ENCODE results near the gene PWWP2B. TPM values are rescaled to one million over a fixed set of nuclear protein-coding genes. Genes with fewer than 3 reads are reported as not detected.

Gene PWWP2B
- total and polyA plus RNA-seq, 4 donors = 4.8 to 12.0 (median 10.3) TPM

- peaks cover 55% of the 10 kb centered on the region for H3K4me1 ChIP-seq (ENCODE audit: control insufficient read depth, insufficient read depth, low read length)
- WGBS (ENCODE audit: insufficient coverage) = under 1% methylated on average over 77 of the region's 80 CpGs
- no peak overlapping the region for H3K27ac ChIP-seq (ENCODE audit: low read depth, low read length)
Measured at GRCh38 chr10:132396494-132397035, 435 bp upstream of the PWWP2B start.

GRCh38 chr10:132397671-132398565 lies 918 bp downstream of the PWWP2B start:
- no peaks in the 10 kb centered on the region for H3K27me3 ChIP-seq (ENCODE audit: control insufficient read depth, insufficient read depth, low read length)
- peaks cover 58% of the 10 kb centered on the region for H3K4me1 ChIP-seq (ENCODE audit: control insufficient read depth, insufficient read depth, low read length)
- WGBS (ENCODE audit: insufficient coverage) = 20% methylated on average over 40 of the region's 40 CpGs
- peak overlapping the region; percentile 51 for H3K4me3 ChIP-seq (ENCODE audit: low read depth, low read length)
- H3K36me3 ChIP-seq (ENCODE audit: control insufficient read depth, insufficient read depth, low read length) = peaks cover 36% of the 10 kb centered on the region
- peak in 2 of 6 donors; percentile 45 to 62 for DNase-seq (ENCODE audit: low read depth in 4 of 6, low spot score in 6 of 6)
- no peaks in the 10 kb centered on the region for H3K9me3 ChIP-seq (ENCODE audit: control insufficient read depth, insufficient read depth, low read length)
- no peak overlapping the region for H3K27ac ChIP-seq (ENCODE audit: low read depth, low read length)

More at GRCh38 chr10:132396494-132397035, 435 bp upstream of the PWWP2B start:
- DNase-seq (ENCODE audit: low read depth in 4 of 6, low spot score in 6 of 6) = peak in 2 of 6 donors; percentile 65 to 77
- H3K36me3 ChIP-seq (ENCODE audit: control insufficient read depth, insufficient read depth, low read length) = peaks cover 25% of the 10 kb centered on the region
- peak overlapping the region; percentile 16 for H3K4me3 ChIP-seq (ENCODE audit: low read depth, low read length)
- no peaks in the 10 kb centered on the region for H3K27me3 ChIP-seq (ENCODE audit: control insufficient read depth, insufficient read depth, low read length)
- no peaks in the 10 kb centered on the region for H3K9me3 ChIP-seq (ENCODE audit: control insufficient read depth, insufficient read depth, low read length)

- peaks cover 42% of the 10 kb centered on the region for H3K36me3 ChIP-seq (ENCODE audit: control insufficient read depth, insufficient read depth, low read length)
- 90% methylated on average over 9 of the region's 13 CpGs for WGBS (ENCODE audit: insufficient coverage)
- no peak overlapping the region for H3K27ac ChIP-seq (ENCODE audit: low read depth, low read length)
- DNase-seq (ENCODE audit: low read depth in 4 of 6, low spot score in 6 of 6) = no peak
- no peaks in the 10 kb centered on the region for H3K27me3 ChIP-seq (ENCODE audit: control insufficient read depth, insufficient read depth, low read length)
- H3K4me3 ChIP-seq (ENCODE audit: low read depth, low read length) = no peak overlapping the region
- no peaks in the 10 kb centered on the region for H3K9me3 ChIP-seq (ENCODE audit: control insufficient read depth, insufficient read depth, low read length)
- H3K4me1 ChIP-seq (ENCODE audit: control insufficient read depth, insufficient read depth, low read length) = peaks cover 58% of the 10 kb centered on the region
Measured at GRCh38 chr10:132398566-132398991, 1.6 kb downstream of the PWWP2B start.

- peaks cover 54% of the 10 kb centered on the region for H3K4me1 ChIP-seq (ENCODE audit: control insufficient read depth, insufficient read depth, low read length)
- H3K27me3 ChIP-seq (ENCODE audit: control insufficient read depth, insufficient read depth, low read length) = no peaks in the 10 kb centered on the region
- H3K4me3 ChIP-seq (ENCODE audit: low read depth, low read length) = no peak overlapping the region
- no peak overlapping the region for H3K27ac ChIP-seq (ENCODE audit: low read depth, low read length)
- no peak for DNase-seq (ENCODE audit: low read depth in 4 of 6, low spot score in 6 of 6)
- WGBS (ENCODE audit: insufficient coverage) = 91% methylated on average over 27 of the region's 27 CpGs
- H3K36me3 ChIP-seq (ENCODE audit: control insufficient read depth, insufficient read depth, low read length) = peaks cover 50% of the 10 kb centered on the region
- no peaks in the 10 kb centered on the region for H3K9me3 ChIP-seq (ENCODE audit: control insufficient read depth, insufficient read depth, low read length)
Measured at GRCh38 chr10:132399117-132400035, 2.4 kb downstream of the PWWP2B start.

- DNase-seq (ENCODE audit: low read depth in 4 of 6, low spot score in 6 of 6) = no peak
- Histone ChIP-seq H3K4me1 (ENCODE audit: control insufficient read depth, insufficient read depth, low read length) (peaks cover 52% of the 10 kb centered on the region), H3K27me3 (ENCODE audit: control insufficient read depth, insufficient read depth, low read length) (no peaks in the 10 kb centered on the region), H3K27ac (ENCODE audit: low read depth, low read length) (no peak overlapping the region), H3K4me3 (ENCODE audit: low read depth, low read length) (no peak overlapping the region), H3K36me3 (ENCODE audit: control insufficient read depth, insufficient read depth, low read length) (peaks cover 57% of the 10 kb centered on the region), H3K9me3 (ENCODE audit: control insufficient read depth, insufficient read depth, low read length) (no peaks in the 10 kb centered on the region)
- WGBS (ENCODE audit: insufficient coverage) = 93% methylated on average over 9 of the region's 9 CpGs
Measured at GRCh38 chr10:132400041-132400546, 3.1 kb downstream of the PWWP2B start.

- Histone ChIP-seq H3K27ac (ENCODE audit: low read depth, low read length) (no peak overlapping the region), H3K4me3 (ENCODE audit: low read depth, low read length) (no peak overlapping the region), H3K4me1 (ENCODE audit: control insufficient read depth, insufficient read depth, low read length) (peaks cover 47% of the 10 kb centered on the region), H3K27me3 (ENCODE audit: control insufficient read depth, insufficient read depth, low read length) (no peaks in the 10 kb centered on the region), H3K9me3 (ENCODE audit: control insufficient read depth, insufficient read depth, low read length) (no peaks in the 10 kb centered on the region), H3K36me3 (ENCODE audit: control insufficient read depth, insufficient read depth, low read length) (peaks cover 62% of the 10 kb centered on the region)
- WGBS (ENCODE audit: insufficient coverage) = 47% methylated on average over 14 of the region's 17 CpGs
- DNase-seq (ENCODE audit: low read depth in 4 of 6, low spot score in 6 of 6) = peak in 1 of 6 donors; percentile 43
Measured at GRCh38 chr10:132400547-132401151, 3.6 kb downstream of the PWWP2B start.

GRCh38 chr10:132401401-132402118 lies 4.6 kb downstream of the PWWP2B start:
- Histone ChIP-seq H3K4me1 (ENCODE audit: control insufficient read depth, insufficient read depth, low read length) (peaks cover 41% of the 10 kb centered on the region), H3K9me3 (ENCODE audit: control insufficient read depth, insufficient read depth, low read length) (no peaks in the 10 kb centered on the region), H3K4me3 (ENCODE audit: low read depth, low read length) (no peak overlapping the region), H3K27me3 (ENCODE audit: control insufficient read depth, insufficient read depth, low read length) (no peaks in the 10 kb centered on the region), H3K27ac (ENCODE audit: low read depth, low read length) (no peak overlapping the region), H3K36me3 (ENCODE audit: control insufficient read depth, insufficient read depth, low read length) (peaks cover 71% of the 10 kb centered on the region)
- DNase-seq (ENCODE audit: low read depth in 4 of 6, low spot score in 6 of 6) = no peak
- 93% methylated on average over 19 of the region's 20 CpGs for WGBS (ENCODE audit: insufficient coverage)

- peaks cover 84% of the 10 kb centered on the region for H3K36me3 ChIP-seq (ENCODE audit: control insufficient read depth, insufficient read depth, low read length)
- H3K27me3 ChIP-seq (ENCODE audit: control insufficient read depth, insufficient read depth, low read length) = no peaks in the 10 kb centered on the region
- DNase-seq (ENCODE audit: low read depth in 4 of 6, low spot score in 6 of 6) = no peak
- no peak overlapping the region for H3K27ac ChIP-seq (ENCODE audit: low read depth, low read length)
- peaks cover 45% of the 10 kb centered on the region for H3K4me1 ChIP-seq (ENCODE audit: control insufficient read depth, insufficient read depth, low read length)
- no peaks in the 10 kb centered on the region for H3K9me3 ChIP-seq (ENCODE audit: control insufficient read depth, insufficient read depth, low read length)
- WGBS (ENCODE audit: insufficient coverage) = 85% methylated on average over 19 of the region's 24 CpGs
- H3K4me3 ChIP-seq (ENCODE audit: low read depth, low read length) = no peak overlapping the region
Measured at GRCh38 chr10:132402781-132403241, 5.8 kb downstream of the PWWP2B start.

All from spinal cord (tissue), 10 donors.